ENCODE data around the gene DYNLRB1.

DNA sequence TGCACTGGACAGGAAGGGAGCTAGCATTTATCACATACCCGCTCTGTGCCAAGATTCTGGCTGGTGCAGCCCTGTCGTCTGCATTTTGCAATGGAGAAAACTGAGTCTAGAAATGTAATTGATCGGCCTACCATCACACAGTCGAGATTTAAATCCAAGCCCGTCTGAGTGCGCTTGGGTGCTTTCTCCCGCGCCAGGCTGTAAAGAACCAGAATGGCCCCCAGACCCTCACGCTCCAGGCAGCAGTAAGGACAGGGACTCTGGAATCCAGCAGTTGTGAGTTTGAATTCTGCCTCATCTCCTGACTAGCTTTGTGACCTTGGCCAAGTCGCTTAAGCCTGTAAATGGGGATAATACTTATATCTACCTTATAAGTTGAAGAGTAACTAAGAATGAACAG lies 10.8 kb downstream of the DYNLRB1 start:
- TF ChIP-seq CTCF (IDR thresholded peaks at IDR 0.05), result no peak
- no peak for TF ChIP-seq EZH2 (IDR thresholded peaks at IDR 0.05; ENCODE audit: borderline replicate concordance, insufficient read depth, low read depth, low read length, poor library complexity, severe bottlenecking)

All from B cell (primary cell).